Nephron (organoid): Measurements from ENCODE around the gene SLC48A1.
A peak's percentile ranks its signal among the peaks of the same experiment; 100 is the strongest.
"Not testable (repeated sequence)": the region's sequence is repeated elsewhere in the genome, so short reads cannot be mapped to it uniquely, and the experiment has no call there.

ENCODE experiments used
- H3K27ac Mint-ChIP-seq, 3 experiments: 2 replicates each; pipeline ENCODE4 v1.8.0; 2020; ENCODE audit warnings: mixed read lengths in 3 of 3, mild to moderate bottlenecking in 2 of 3, moderate library complexity in 1 of 3
- H3K27me3 Mint-ChIP-seq: 2 replicates; pipeline ENCODE4 v1.8.0; 2021; ENCODE audit warnings: low read depth, mild to moderate bottlenecking, moderate library complexity, mixed read lengths
- H3K36me3 Mint-ChIP-seq: 2 replicates; pipeline ENCODE4 v1.8.0; 2020; ENCODE audit warnings: low read depth, mixed read lengths
- H3K4me1 Mint-ChIP-seq: 2 replicates; pipeline ENCODE4 v1.8.0; 2020; ENCODE audit warnings: mixed read lengths
- H3K4me3 Mint-ChIP-seq, 3 experiments: 2 replicates each; pipeline ENCODE4 v1.8.0; 2020; ENCODE audit warnings: mild to moderate bottlenecking in 3 of 3, mixed read lengths in 3 of 3, moderate library complexity in 2 of 3
- H3K9me3 Mint-ChIP-seq: 2 replicates; pipeline ENCODE4 v1.8.0; 2020; ENCODE audit warnings: mixed read lengths
- TF ChIP-seq, protein P1 (sequence below), 3 experiments: fragments of 200-600 bp; sonication (generic); IDR thresholded peaks; one replicate each; pipeline ENCODE4 v1.5.0; 2021; ENCODE audit warnings: antibody characterized with exemption in 3 of 3; ENCODE audit not compliant: unreplicated experiment in 3 of 3

Gene SLC48A1

DNA sequence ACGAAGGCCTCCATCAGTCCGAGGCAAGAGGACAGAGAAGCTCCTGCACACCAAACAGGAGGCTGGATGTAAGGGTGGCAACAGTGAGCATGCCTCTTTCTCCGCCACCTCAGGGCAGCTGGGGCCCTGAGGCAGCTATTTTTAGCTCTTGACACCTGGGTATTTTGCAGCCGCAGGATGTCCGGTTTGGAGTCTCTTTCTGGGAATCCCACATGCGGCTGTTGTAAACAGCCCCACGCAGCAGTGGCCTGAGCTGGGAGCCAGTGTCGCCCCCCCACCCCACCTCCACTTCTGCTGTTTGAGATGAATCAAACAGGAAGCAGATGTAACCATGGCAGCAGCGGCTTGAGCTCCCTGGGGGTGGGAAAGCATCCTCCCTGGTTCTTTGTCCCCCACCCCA lies 35.0 kb downstream of the SLC48A1 start:
- peak overlapping the region in 1 of 3 experiments; percentile 25 for H3K4me3 Mint-ChIP-seq
- TF ChIP-seq, protein P1, sequence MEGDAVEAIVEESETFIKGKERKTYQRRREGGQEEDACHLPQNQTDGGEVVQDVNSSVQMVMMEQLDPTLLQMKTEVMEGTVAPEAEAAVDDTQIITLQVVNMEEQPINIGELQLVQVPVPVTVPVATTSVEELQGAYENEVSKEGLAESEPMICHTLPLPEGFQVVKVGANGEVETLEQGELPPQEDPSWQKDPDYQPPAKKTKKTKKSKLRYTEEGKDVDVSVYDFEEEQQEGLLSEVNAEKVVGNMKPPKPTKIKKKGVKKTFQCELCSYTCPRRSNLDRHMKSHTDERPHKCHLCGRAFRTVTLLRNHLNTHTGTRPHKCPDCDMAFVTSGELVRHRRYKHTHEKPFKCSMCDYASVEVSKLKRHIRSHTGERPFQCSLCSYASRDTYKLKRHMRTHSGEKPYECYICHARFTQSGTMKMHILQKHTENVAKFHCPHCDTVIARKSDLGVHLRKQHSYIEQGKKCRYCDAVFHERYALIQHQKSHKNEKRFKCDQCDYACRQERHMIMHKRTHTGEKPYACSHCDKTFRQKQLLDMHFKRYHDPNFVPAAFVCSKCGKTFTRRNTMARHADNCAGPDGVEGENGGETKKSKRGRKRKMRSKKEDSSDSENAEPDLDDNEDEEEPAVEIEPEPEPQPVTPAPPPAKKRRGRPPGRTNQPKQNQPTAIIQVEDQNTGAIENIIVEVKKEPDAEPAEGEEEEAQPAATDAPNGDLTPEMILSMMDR (IDR thresholded peaks at IDR 0.05; ENCODE audit: unreplicated experiment in 3 of 3): no peak
- peak overlapping the region in 2 of 3 experiments; percentile 29 to 67 for H3K27ac Mint-ChIP-seq
- H3K9me3 Mint-ChIP-seq: no peaks in the 10 kb centered on the region
- no peaks in the 10 kb centered on the region for H3K27me3 Mint-ChIP-seq
- H3K36me3 Mint-ChIP-seq: no peaks in the 10 kb centered on the region
- peaks cover 78% of the 10 kb centered on the region for H3K4me1 Mint-ChIP-seq

DNA sequence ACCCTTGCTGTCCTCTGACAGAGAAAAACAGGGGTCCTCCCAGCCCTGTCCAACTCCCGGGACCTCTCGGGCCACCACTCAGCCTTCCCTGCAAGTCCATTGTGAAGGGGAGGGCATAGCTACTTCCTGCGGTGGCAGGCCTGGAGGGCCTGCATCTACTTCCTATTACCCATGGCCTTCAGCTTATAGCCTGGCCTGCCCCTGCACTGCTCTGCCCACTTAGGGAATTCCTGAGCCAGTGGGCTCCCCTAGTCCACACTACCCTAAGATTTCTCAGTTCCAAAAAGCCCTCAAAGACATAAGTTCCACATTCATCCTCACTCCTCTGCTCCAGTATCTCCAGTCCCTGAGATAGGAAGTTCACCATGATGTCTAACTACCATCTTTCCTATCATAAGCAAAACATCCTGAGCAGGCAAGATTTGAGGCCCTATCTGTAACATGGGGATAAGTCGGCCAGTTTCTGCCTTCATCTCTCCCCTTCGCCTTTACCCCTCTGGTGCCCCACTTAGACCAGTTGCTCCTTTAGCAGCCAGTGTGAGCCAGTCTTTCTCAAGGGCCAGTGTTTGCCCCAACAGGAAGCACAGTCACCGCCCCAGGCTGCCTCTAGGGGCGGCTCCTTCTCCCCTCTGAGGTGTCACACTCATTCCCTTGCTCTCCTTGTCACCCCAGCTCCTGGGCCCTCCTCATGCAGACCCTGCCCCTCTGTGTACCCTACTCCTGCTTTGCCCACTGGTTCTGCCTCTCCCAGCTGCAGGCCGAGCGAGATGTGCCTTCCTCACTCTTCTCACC lies 35.7 kb downstream of the SLC48A1 start:
- Mint-ChIP-seq H3K36me3 (no peaks in the 10 kb centered on the region), H3K4me1 (peaks cover 80% of the 10 kb centered on the region), H3K27me3 (no peaks in the 10 kb centered on the region), H3K27ac (peak overlapping the region; percentile 29 to 67 (median 53)), H3K4me3 (peak overlapping the region in 1 of 3 experiments; percentile 30), H3K9me3 (no peaks in the 10 kb centered on the region)
- TF ChIP-seq, protein P1 (IDR thresholded peaks at IDR 0.05; ENCODE audit: unreplicated experiment in 3 of 3): no peak

DNA sequence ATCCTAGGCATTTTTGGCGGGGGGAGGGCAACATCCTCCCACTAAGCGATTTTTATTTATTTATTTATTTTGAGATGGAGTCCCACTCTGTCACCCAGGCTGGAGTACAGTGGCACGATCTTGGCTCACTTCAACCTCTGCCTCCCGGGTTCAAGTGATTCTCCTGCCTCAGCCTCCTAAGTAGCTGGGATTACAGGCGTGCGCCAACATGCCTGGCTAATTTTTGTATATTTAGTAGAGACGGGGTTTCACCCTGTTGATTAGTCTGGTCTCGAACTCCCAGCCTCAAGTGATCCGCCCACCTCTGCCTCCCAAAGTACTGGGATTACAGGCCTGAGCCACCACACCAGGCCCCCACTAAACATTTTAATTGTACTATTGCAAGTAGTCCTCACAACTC lies 36.5 kb downstream of the SLC48A1 start:
- H3K36me3 Mint-ChIP-seq, H3K9me3 Mint-ChIP-seq: not testable (repeated sequence)
- H3K4me1 Mint-ChIP-seq: peaks cover 72% of the 10 kb centered on the region

DNA sequence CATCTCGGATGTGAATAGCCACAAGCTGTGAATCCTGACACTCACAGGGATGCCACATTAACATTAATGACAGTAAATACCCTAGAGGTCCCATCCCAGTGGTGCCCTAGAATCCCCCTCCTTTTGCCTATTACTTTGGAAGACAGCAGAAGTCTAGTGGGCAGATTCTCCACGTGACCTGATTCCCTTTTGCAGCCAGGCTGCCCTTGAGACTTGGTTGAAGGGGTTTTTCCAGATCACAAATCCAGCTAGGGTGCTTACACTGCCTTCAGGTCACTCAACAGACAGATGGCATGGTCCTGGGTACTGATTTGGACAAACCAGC lies 38.0 kb downstream of the SLC48A1 start:
- Mint-ChIP-seq H3K27ac (peak overlapping the region; percentile 90 to 98 (median 95)), H3K9me3 (no peaks in the 10 kb centered on the region), H3K36me3 (no peaks in the 10 kb centered on the region), H3K4me1 (peaks cover 64% of the 10 kb centered on the region), H3K27me3 (no peaks in the 10 kb centered on the region), H3K4me3 (peak overlapping the region in 2 of 3 experiments; percentile 17 to 28)
- TF ChIP-seq, protein P1 (IDR thresholded peaks at IDR 0.05; ENCODE audit: unreplicated experiment in 3 of 3): no peak

More for the DNA sequence above, 36.5 kb downstream of the SLC48A1 start:
- H3K4me3 Mint-ChIP-seq, H3K27me3 Mint-ChIP-seq, H3K27ac Mint-ChIP-seq: not testable (repeated sequence)

DNA sequence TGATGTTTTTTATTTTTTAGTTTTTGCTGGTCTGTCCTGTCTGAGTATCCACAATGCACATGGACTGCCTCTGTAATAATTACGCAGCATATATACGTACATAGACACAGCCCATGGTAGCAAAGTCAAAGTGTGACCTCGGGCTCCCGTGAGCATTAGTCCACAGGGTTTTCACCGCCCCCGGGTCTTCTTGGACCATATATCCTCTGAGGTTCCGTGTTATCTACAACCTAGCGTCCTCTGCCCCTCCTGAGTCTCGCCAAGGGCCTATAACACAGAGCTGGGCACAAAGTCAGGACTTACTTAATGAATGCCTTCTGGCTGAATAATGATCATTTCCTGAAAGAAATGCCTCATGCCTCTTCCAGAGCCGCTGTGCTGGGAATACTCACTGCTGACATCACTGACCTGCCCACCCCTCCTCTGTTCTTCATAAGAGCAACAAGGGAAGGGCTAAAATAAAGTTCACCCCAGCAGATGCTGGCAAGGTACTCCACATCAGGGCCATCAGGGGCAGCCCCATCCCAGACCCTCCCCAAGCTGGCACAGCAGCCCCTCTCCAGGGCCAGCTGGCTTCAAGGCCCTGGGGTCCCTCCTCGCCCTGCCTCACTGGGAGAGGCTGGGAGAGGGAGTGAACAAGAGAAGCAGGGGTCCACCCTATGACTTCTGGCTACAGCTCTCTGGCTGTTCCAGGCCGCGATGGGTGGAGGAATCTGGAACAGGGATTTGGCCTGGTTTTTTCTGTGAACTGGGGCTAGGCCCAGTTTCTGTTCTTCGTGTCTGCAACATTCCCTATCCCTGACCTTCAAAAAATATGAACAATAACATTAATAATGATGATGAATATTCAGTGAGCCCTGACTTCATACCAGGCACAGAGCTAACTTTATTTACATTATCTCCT lies 38.8 kb downstream of the SLC48A1 start:
- Mint-ChIP-seq H3K27ac (peak overlapping the region; percentile 94 to 98 (median 95)), H3K27me3 (no peaks in the 10 kb centered on the region), H3K4me1 (peaks cover 72% of the 10 kb centered on the region), H3K9me3 (no peaks in the 10 kb centered on the region), H3K4me3 (peak overlapping the region; percentile 43 to 73 (median 68)), H3K36me3 (no peaks in the 10 kb centered on the region)
- TF ChIP-seq, protein P1 (IDR thresholded peaks at IDR 0.05; ENCODE audit: unreplicated experiment in 3 of 3): no peak

DNA sequence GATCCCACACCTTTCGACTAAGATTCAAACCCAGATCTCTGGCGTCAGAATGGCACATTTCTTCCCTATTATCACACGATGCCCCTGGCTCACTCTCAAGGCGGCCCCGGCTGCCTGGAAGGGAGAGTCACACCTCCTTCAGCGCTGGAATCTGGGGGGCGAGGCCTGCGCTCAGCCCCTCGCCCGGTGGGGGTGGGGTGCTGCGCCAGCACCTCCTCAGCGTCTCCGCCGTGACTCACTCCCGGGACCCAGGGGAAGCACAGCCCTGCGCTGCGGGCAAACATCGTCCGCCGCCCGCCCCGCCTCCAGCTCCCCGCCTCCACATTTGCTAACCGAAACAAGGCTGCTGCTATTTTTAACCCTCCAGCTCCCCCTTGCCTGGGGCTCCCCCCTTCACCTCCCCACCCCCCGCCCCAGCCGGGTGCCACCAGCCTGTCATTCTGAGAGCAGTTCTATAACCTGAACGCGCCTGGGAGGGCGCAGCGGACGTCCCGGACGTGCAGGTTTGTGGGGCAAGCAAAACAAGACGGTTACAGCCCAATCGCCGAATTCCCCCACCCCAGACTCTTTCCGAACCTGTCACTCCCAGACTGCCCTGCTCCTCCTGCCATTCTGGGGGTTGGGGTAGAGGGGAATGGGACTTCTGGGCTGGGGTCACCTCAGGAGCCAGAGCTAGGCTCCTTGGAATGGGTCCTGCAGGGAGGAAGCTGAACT lies 39.9 kb downstream of the SLC48A1 start:
- Mint-ChIP-seq H3K4me3 (peak overlapping the region; percentile 68 to 77 (median 73)), H3K36me3 (no peaks in the 10 kb centered on the region), H3K27me3 (no peaks in the 10 kb centered on the region), H3K9me3 (no peaks in the 10 kb centered on the region), H3K4me1 (peaks cover 72% of the 10 kb centered on the region), H3K27ac (peak overlapping the region; percentile 94 to 98 (median 95))
- TF ChIP-seq, protein P1 (IDR thresholded peaks at IDR 0.05; ENCODE audit: unreplicated experiment in 3 of 3): no peak
